GM12873 (cell line): Measurements from ENCODE around the gene PELI3.

Experiments
- TF ChIP-seq, protein P1 (sequence below): IDR thresholded peaks from 2 replicates; pipeline ENCODE4 v1.5.1; 2012; ENCODE audit warnings: low read depth, mild to moderate bottlenecking, moderate library complexity, low read length, control low read depth; ENCODE audit not compliant: insufficient read depth; ENCODE audit errors: missing control alignments

PELI3 gene, protein sequence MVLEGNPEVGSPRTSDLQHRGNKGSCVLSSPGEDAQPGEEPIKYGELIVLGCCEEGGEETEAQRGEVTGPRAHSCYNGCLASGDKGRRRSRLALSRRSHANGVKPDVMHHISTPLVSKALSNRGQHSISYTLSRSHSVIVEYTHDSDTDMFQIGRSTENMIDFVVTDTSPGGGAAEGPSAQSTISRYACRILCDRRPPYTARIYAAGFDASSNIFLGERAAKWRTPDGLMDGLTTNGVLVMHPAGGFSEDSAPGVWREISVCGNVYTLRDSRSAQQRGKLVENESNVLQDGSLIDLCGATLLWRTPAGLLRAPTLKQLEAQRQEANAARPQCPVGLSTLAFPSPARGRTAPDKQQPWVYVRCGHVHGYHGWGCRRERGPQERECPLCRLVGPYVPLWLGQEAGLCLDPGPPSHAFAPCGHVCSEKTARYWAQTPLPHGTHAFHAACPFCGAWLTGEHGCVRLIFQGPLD

DNA sequence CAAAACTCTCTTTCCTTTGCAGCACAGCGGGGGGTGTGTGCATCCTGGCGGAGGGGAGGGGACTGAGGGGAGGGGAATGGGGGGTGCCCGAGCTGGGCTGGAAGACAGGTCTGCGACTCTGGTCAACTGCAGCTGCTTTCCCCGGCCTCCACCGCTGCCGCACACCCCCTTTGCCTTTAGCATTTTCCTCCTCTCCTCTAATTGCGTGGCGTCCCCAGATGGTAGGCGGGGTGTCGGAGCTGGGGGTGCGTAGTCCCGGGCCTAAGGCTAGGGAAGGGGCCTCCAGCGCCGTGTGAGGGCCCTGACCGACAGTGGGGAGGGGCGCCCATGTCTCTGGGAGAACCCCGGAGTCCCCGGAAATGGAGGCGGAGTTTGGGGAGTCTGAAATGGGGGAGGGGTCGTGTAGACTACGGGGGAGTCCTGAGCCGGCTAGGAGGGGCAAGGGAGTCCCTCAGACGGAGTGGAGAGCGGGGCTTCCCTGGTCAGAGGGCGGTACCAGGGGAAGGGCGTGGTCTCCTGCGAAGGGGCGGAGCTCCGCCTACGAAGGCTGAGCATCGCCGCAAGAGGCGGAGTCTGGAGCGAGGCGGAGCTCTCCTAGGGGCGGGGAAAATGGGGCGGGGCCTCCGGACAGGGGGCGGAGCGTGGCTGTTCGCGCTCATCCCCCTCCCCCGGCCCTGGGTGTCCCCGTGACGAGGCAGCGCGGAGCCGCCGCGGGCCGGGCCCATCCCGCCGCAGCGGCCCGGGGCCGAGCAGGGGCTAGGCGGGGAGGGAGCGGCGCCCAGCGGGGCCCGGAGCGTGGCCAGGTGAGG, at the start of gene PELI3:
Gene PELI3 (plus strand): TSS at position 681 of the 809 bp plus-strand sequence. CDS start 1,224 bp downstream, outside the sequence.
- TF ChIP-seq, protein P1, sequence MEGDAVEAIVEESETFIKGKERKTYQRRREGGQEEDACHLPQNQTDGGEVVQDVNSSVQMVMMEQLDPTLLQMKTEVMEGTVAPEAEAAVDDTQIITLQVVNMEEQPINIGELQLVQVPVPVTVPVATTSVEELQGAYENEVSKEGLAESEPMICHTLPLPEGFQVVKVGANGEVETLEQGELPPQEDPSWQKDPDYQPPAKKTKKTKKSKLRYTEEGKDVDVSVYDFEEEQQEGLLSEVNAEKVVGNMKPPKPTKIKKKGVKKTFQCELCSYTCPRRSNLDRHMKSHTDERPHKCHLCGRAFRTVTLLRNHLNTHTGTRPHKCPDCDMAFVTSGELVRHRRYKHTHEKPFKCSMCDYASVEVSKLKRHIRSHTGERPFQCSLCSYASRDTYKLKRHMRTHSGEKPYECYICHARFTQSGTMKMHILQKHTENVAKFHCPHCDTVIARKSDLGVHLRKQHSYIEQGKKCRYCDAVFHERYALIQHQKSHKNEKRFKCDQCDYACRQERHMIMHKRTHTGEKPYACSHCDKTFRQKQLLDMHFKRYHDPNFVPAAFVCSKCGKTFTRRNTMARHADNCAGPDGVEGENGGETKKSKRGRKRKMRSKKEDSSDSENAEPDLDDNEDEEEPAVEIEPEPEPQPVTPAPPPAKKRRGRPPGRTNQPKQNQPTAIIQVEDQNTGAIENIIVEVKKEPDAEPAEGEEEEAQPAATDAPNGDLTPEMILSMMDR: no peak

DNA sequence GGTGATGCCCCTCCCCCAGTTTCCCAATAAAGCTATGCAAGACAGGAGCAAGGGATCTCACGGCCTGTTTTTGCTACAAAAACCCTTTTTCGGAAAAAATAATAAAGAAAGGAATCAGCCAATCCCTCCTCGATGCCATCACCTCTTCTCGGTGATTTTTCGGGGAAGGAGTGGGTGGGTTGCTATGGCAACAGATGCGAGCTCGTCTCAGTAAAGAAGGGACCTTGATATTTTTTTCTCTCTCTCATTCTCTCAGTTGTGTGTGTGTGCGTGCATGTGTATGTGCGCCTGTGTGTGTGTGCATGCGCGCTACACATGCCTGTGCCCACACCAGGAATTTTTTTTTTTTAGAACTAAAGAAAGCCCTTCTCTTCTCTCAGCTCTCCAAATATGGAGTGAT, 49.7 kb upstream of the PELI3 start:
- TF ChIP-seq, protein P1: no peak

DNA sequence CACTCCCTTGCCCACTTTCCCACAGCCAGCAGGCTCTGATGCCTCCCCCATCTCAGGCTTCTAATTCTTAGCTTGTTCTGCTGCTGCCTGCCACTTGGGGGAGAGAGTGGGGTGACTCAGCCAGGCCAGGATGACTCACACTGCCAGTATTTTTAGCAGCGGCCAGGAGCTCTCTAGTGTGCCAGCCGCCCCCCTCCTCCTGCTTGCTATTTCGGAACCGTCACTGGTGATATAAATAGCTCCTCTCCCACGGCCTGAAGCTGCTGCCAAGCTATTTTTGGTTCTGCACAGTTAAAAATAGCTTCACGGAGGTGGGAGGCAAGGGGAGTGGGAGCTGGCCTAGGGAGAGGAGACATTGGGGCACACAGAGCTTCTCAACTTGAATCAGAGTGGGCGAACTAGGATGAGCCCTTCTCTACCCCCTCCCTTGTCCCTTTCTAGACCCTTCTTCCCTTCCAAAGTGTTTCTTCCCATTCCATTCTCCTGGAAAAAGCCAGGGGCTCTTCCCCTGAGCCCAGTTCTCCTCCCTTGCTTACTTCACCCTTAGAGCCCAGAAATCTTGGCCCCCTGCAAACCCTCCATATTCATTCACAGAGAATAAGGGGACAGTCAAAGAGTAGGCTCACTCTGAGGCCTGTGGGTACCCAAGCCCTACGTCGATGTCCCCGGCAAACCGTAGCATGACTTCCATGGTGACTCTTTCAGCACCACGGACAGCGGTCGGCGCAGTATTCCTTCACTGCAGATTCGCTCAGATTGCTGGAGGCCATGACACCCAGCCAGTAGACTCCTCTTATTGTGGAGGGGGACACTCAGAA, 48.3 kb upstream of the PELI3 start:
- TF ChIP-seq, protein P1: peak; percentile 47

DNA sequence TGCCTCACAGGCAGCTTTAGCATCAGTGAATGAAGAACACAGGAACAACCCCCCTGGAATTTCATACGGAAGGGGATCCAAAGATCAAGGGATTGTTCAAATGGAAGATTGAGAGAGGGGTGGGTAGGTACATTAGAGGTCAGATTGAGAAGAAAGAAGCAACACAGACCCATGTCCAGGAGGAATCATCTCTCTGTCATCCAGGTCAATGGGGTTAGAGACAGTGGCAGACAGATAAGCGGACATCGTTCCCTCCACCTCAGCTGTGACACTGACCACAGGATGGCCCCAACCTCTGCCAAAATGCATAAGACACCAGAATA, 47.8 kb upstream of the PELI3 start:
- TF ChIP-seq, protein P1: no peak

DNA sequence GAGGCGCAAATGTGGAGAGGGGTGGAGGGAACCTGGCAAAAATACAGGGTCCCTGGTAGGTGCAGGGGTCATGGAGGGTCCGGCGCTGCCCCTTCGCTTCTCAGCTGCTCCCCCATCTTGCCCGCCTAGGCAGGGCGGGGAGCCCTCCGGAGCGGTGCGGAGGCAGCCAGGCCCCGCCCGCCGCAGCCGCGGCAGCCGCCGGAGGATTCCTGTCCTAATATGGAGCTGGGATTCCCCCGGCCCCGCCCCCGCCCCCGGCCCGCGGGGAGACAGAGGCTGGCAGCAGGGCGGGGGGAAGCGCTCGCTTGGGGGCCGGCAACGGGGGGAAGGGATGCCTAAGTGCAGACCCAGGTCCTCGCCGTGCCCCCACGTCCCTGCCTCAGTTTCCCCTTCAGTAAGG, 46.9 kb upstream of the PELI3 start:
- TF ChIP-seq, protein P1: no peak

DNA sequence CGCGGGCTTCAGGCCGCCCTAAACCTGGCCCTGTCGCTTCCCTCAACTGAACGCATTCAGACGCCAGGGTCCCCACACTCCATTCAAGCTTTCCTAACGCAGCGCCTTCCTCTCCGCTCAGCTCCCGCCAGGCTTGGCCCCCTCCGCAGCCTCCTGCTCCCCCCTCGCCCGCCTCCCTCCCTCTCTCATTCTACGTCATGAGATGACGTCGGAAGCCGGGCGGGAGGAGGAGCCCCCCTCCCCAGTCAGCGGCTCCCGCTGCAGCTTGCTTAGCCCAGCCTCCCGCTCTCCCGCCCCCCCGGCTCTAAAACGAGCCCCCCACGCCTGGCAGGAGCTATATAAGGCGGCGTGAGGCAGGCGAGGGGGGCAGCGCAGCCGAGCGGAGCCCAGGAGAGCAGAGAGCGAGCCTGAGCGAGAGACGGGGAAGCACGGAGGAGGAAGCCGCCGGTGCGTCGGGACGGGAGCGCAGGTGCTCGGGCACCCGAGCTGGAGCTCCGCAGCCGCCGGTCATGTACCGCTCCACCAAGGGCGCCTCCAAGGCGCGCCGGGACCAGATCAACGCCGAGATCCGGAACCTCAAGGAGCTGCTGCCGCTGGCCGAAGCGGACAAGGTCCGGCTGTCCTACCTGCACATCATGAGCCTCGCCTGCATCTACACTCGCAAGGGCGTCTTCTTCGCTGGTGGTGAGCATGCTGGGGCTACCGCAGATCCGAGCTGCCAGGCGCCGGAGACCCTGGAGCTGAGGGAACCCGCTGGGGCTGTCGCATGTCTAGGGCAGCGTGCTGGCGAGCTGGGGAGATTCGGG, 45.8 kb upstream of the PELI3 start, which contains the start of gene NPAS4:
Gene NPAS4 (plus strand): TSS at position 365 of the 806 bp plus-strand sequence. CDS start 145 bp downstream, at position 510.
- TF ChIP-seq, protein P1: no peak
